Measurements from ENCODE around the gene RHOC.

The RHOC gene

GRCh38 chr1:112665857-112666256 is 41.1 kb downstream of the RHOC start:
- DNase-seq, result no peak
- no peak for TF ChIP-seq CTCF (IDR thresholded peaks at IDR 0.05)
- Mint-ChIP-seq H3K36me3 (ENCODE audit: low read depth) (peaks cover 84% of the 10 kb centered on the region), H3K9me3 (no peaks in the 10 kb centered on the region), H3K4me1 (no peaks in the 10 kb centered on the region), H3K4me3 (no peak overlapping the region), H3K27me3 (ENCODE audit: low read depth, poor library complexity) (no peaks in the 10 kb centered on the region), H3K27ac (no peak overlapping the region)

DNA sequence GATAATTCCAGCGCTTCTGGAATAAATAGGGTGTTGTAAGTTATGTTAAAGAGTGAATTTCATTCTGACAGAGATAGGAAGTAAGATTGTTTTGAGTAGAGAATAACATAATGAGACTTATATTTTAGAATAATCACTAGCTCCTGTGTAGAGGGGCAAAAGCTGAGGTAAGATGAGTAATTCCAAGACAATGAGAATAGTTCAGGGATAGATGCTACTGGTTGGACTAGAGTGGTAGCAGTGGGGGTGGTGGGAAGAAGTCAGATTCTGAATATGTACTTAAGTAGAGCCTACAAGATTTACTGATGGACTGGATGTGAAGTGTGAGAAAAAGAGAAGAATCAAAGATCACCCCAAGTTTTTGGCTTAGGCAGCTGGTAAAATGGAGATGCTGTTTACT is 55.7 kb downstream of the RHOC start:
- H3K27me3 Mint-ChIP-seq (ENCODE audit: low read depth, poor library complexity), result peaks cover 4% of the 10 kb centered on the region
- TF ChIP-seq CTCF (IDR thresholded peaks at IDR 0.05), result no peak
- H3K4me1 Mint-ChIP-seq, result no peaks in the 10 kb centered on the region

More for the DNA sequence above, 55.7 kb downstream of the RHOC start:
- no peak overlapping the region for H3K27ac Mint-ChIP-seq
- no peak overlapping the region for H3K4me3 Mint-ChIP-seq
- DNase-seq, result no peak
- H3K36me3 Mint-ChIP-seq (ENCODE audit: low read depth), result peaks cover 78% of the 10 kb centered on the region
- no peaks in the 10 kb centered on the region for H3K9me3 Mint-ChIP-seq

All from nephron progenitor cell (in vitro differentiated cells).